ENCODE results near the gene TARS1.
A peak's percentile ranks its signal among the peaks of the same experiment; 100 is the strongest.

The TARS1 gene

GRCh38 chr5:33438996-33439395 is 1.8 kb upstream of the TARS1 start:
- DNase-seq (ENCODE audit: low read depth), result peak; percentile 39
- TF ChIP-seq, protein P1, sequence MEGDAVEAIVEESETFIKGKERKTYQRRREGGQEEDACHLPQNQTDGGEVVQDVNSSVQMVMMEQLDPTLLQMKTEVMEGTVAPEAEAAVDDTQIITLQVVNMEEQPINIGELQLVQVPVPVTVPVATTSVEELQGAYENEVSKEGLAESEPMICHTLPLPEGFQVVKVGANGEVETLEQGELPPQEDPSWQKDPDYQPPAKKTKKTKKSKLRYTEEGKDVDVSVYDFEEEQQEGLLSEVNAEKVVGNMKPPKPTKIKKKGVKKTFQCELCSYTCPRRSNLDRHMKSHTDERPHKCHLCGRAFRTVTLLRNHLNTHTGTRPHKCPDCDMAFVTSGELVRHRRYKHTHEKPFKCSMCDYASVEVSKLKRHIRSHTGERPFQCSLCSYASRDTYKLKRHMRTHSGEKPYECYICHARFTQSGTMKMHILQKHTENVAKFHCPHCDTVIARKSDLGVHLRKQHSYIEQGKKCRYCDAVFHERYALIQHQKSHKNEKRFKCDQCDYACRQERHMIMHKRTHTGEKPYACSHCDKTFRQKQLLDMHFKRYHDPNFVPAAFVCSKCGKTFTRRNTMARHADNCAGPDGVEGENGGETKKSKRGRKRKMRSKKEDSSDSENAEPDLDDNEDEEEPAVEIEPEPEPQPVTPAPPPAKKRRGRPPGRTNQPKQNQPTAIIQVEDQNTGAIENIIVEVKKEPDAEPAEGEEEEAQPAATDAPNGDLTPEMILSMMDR (IDR thresholded peaks at IDR 0.05; ENCODE audit: insufficient read depth, low read depth, low read length, missing control alignments), result no peak
- H3K4me3 ChIP-seq (ENCODE audit: low read length), result peak overlapping the region; percentile 97

DNA sequence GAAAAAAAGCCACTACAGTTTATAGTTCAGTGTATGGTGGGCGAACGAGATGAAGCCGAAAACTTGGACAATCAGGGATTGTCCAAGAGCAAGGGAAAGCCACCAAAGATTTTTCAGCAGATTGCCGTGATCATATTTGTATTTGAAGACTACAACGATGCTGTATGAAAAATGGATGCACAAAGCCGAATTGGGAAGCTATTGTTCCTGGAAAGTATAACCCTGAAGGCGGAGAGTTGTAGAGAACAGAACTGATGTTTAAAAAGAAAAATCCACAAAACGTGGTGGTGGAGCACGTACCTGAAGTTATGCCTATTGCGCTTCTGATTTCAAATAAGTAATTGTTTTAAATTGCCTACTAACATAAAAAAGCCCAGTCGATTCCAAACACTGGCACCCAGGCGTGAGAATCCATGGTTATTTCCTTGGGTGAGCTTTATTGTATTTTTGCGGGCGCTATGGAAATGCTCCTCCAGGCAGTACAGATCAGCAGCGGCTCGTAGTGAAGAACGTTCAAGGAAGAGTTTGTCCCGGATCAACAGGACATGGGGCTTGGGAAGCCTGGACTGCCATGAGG is 772 bp upstream of the TARS1 start:
- peak overlapping the region; percentile 97 for H3K4me3 ChIP-seq (ENCODE audit: low read length)
- DNase-seq (ENCODE audit: low read depth), result no peak
- TF ChIP-seq, protein P1 (IDR thresholded peaks at IDR 0.05; ENCODE audit: insufficient read depth, low read depth, low read length, missing control alignments), result no peak

DNA sequence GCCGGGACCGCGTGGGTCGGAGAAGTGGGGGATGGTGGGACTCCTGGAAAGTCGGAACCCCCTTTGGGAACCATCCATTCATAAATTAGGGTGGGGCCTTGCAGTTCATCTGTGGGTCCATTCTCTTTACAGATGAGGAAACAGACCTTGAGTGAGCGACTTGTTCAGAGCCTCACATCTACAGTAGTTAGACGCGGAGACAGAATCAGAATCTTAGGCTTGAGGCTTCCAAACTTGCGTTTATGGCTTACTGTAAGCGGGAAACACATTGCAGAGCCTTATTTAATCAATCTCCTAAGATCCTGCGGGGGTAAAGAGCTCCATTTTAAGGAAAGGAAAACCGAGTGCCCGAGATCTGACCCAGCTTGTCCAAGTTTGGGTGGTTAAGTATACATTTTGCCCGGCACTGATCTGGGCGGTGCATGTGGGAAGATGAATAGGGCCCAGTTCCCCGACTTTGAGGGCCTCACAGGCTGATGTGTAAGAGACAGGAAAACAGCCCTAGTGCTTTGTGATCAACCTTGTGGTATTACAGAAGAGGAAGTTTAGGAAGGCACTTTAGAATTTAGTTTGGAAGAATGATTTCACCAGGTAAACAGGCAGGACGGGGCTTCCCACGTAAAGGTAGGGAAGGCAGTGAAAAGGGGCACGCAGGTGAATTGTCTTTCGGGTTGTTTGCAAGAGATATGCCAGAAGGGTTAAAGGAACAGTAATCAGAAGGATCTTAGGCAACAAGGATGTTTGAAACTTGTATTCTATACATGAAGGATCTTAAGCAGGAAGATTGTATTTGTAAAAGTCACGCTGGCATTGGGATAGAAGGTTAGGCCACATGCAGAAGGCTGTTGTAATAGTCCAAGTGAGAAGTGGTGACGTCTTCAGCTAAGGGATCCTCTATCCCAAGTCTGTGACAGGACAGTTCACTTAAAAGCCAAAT is 744 bp downstream of the TARS1 start:
- DNase-seq (ENCODE audit: low read depth), result peak; percentile 63
- TF ChIP-seq, protein P1 (IDR thresholded peaks at IDR 0.05; ENCODE audit: insufficient read depth, low read depth, low read length, missing control alignments), result no peak
- H3K4me3 ChIP-seq (ENCODE audit: low read length), result peak overlapping the region; percentile 97

DNA sequence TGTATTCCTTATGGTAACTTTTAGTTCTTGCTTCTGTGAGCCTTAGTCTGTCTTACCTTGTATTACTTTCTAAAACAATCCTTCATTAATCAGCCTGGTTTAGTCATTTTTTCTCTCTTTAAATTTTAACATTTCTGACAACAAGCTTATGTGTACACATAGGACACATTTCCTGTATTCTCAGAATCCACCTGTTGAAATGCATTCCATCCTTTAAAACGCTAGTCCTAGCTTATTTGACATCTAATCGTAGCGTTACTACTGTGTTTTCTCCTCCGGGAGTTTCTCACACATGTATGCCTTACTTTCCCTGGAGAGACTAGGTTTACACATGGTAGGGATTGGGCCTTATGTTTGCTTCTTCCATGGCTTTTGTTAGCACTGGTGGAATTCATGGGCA is 3.8 kb downstream of the TARS1 start:
- TF ChIP-seq, protein P1 (IDR thresholded peaks at IDR 0.05; ENCODE audit: insufficient read depth, low read depth, low read length, missing control alignments), result no peak
- no peak overlapping the region for H3K4me3 ChIP-seq (ENCODE audit: low read length)
- DNase-seq (ENCODE audit: low read depth), result no peak

DNA sequence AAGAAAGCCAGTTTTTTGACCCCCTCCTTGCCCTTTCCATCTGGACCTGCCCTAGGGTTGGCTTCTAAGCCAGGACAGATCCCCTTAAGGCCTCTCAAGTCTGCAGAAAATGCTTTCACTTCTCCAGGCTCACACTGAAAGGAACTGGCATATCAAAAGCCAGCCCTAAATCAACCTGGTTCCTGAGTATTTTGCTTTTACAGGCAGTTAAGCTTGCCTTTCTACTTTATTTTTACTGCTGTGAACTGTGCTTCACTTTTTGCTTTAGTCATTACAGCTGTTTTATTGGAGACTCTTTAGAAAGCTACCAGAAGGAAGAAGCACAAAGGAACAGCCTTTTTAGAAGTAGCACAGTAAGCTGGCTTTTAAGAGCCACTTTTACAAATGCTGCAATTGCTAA is 5.0 kb downstream of the TARS1 start:
- TF ChIP-seq, protein P1 (IDR thresholded peaks at IDR 0.05; ENCODE audit: insufficient read depth, low read depth, low read length, missing control alignments), result no peak
- H3K4me3 ChIP-seq (ENCODE audit: low read length), result no peak overlapping the region
- no peak for DNase-seq (ENCODE audit: low read depth)

DNA sequence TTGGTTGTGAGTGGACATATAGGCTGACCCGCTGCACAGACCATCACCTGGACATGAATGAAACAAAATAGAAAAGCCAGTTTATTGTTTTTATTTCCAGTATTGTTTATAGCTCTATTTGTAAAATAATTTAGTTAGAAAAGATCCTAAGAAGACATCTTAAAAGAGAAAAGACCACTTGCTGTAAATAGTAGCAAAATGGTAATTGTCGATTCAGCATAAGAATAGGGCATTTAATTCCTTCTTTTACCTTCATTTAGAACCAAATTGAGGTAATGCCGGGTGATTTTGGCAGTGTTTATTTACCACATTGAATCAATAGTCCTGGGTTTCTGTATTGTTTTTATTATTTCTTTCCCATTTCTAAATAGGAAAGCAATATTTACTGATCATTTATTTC is 7.4 kb downstream of the TARS1 start:
- H3K4me3 ChIP-seq (ENCODE audit: low read length), result no peak overlapping the region
- no peak for DNase-seq (ENCODE audit: low read depth)
- TF ChIP-seq, protein P1 (IDR thresholded peaks at IDR 0.05; ENCODE audit: insufficient read depth, low read depth, low read length, missing control alignments), result no peak

Measured in epithelial cell of esophagus (primary cell).